GM23338 (cell line): ENCODE results near the gene AKAP1. TPM values are rescaled to one million over a fixed set of nuclear protein-coding genes. Genes with fewer than 3 reads are reported as not detected.

Experiments
- ATAC-seq: fragments of 200-7000 bp; cut with Tn5 transposase; 3 replicates; pipeline ENCODE4 v1.9.1; 2020
- DNase-seq: peaks from one replicate; pipeline ENCODE4 v3.0.0-alpha.2; 2015; ENCODE audit warnings: low spot score
- H2AFZ ChIP-seq: fragments of 200-600 bp; sonication (generic); 2 replicates; pipeline ENCODE4 v1.8.0; 2016; ENCODE audit warnings: antibody characterized with exemption, mild to moderate bottlenecking, moderate library complexity
- H3F3A ChIP-seq: fragments of 200-600 bp; sonication (generic); replicated peaks from 2 replicates; pipeline ENCODE4 v1.8.0; 2017; ENCODE audit warnings: antibody characterized with exemption, mixed run types, low read depth
- H3K27ac ChIP-seq: fragments of 200-600 bp; sonication (generic); 2 replicates; pipeline ENCODE4 v1.6.1; 2016; ENCODE audit warnings: low read depth
- H3K27me3 ChIP-seq: fragments of 200-600 bp; sonication (generic); 2 replicates; pipeline ENCODE4 v1.8.0; 2016; ENCODE audit warnings: mild to moderate bottlenecking, mixed run types, moderate library complexity; ENCODE audit not compliant: insufficient read depth
- H3K36me3 ChIP-seq: fragments of 200-600 bp; sonication (generic); 2 replicates; pipeline ENCODE4 v1.8.0; 2016; ENCODE audit warnings: mild to moderate bottlenecking; ENCODE audit not compliant: insufficient read depth
- H3K4me1 ChIP-seq: fragments of 200-600 bp; sonication (generic); 2 replicates; pipeline ENCODE4 v1.8.0; 2016; ENCODE audit warnings: mild to moderate bottlenecking, moderate library complexity; ENCODE audit not compliant: insufficient read depth
- H3K4me2 ChIP-seq: fragments of 200-600 bp; sonication (generic); 2 replicates; pipeline ENCODE4 v1.7.1; 2017; ENCODE audit warnings: mixed run types
- H3K4me3 ChIP-seq: fragments of 200-600 bp; sonication (generic); 2 replicates; pipeline ENCODE4 v1.6.1; 2016; ENCODE audit warnings: mixed run types
- H3K79me2 ChIP-seq: fragments of 200-600 bp; sonication (generic); replicated peaks from 2 replicates; pipeline ENCODE4 v1.8.0; 2017; ENCODE audit warnings: mild to moderate bottlenecking; ENCODE audit not compliant: insufficient read depth
- H3K9me2 ChIP-seq: fragments of 200-600 bp; sonication (generic); 2 replicates; pipeline ENCODE4 v1.8.0; 2017; ENCODE audit not compliant: insufficient read depth
- H4K20me1 ChIP-seq: fragments of 200-600 bp; sonication (generic); replicated peaks from 2 replicates; pipeline ENCODE4 v1.8.0; 2017; ENCODE audit warnings: mild to moderate bottlenecking; ENCODE audit not compliant: insufficient read depth
- H3K27ac Mint-ChIP-seq: 2 replicates; pipeline ENCODE4 v1.8.0; 2020; ENCODE audit warnings: inconsistent platforms, mild to moderate bottlenecking, moderate library complexity, mixed read lengths
- H3K27me3 Mint-ChIP-seq: 3 replicates; pipeline ENCODE4 v1.8.0; 2022; ENCODE audit warnings: low read depth, mild to moderate bottlenecking, moderate library complexity, mixed read lengths, inconsistent platforms; ENCODE audit not compliant: insufficient read depth, poor library complexity
- H3K36me3 Mint-ChIP-seq: 3 replicates; pipeline ENCODE4 v1.8.0; 2021; ENCODE audit warnings: low read depth, mild to moderate bottlenecking, inconsistent platforms, moderate library complexity, mixed read lengths
- H3K4me1 Mint-ChIP-seq: 3 replicates; pipeline ENCODE4 v1.8.0; 2020; ENCODE audit warnings: mild to moderate bottlenecking, inconsistent platforms, mixed read lengths
- H3K4me3 Mint-ChIP-seq: 3 replicates; pipeline ENCODE4 v1.8.0; 2021; ENCODE audit warnings: moderate library complexity, mild to moderate bottlenecking, inconsistent platforms, mixed read lengths
- H3K9me3 Mint-ChIP-seq: 3 replicates; pipeline ENCODE4 v1.8.0; 2020; ENCODE audit warnings: moderate library complexity, mild to moderate bottlenecking, inconsistent platforms, mixed read lengths
- CREB1 ChIP-seq: fragments of 250-450 bp; sonication (Bioruptor Pico); IDR thresholded peaks from 2 replicates; pipeline ENCODE4 v1.5.0; 2020; ENCODE audit warnings: low read depth, mild to moderate bottlenecking, moderate library complexity
- EZH2 ChIP-seq: fragments of 200-600 bp; sonication (generic); IDR thresholded peaks from one replicate; pipeline ENCODE4 v1.8.0; 2017; ENCODE audit warnings: antibody characterized with exemption, mild to moderate bottlenecking, low read depth; ENCODE audit not compliant: unreplicated experiment
- EZH2phosphoT487 ChIP-seq: fragments of 200-600 bp; sonication (generic); IDR thresholded peaks from one replicate; pipeline ENCODE4 v1.8.1; 2018; ENCODE audit warnings: antibody characterized with exemption; ENCODE audit not compliant: unreplicated experiment
- JUNB ChIP-seq: IDR thresholded peaks from one replicate; pipeline ENCODE4 v1.6.1; 2016; ENCODE audit warnings: antibody characterized with exemption; ENCODE audit not compliant: unreplicated experiment
- NANOG ChIP-seq: IDR thresholded peaks from 2 replicates; pipeline ENCODE4 v1.6.1; 2016; ENCODE audit warnings: antibody characterized with exemption, borderline replicate concordance
- POLR2AphosphoS5 ChIP-seq: IDR thresholded peaks from 2 replicates; pipeline ENCODE4 v1.6.1; 2016; ENCODE audit warnings: antibody characterized with exemption, low read depth
- STAT1 ChIP-seq: IDR thresholded peaks from one replicate; pipeline ENCODE4 v1.6.1; 2016; ENCODE audit warnings: antibody characterized with exemption; ENCODE audit not compliant: unreplicated experiment
- ZNF114 ChIP-seq: fragments of 250-450 bp; sonication (Bioruptor Pico); IDR thresholded peaks from 2 replicates; pipeline ENCODE4 v1.5.0; 2020; ENCODE audit warnings: mild to moderate bottlenecking, moderate library complexity
- ZNF331 ChIP-seq: fragments of 250-450 bp; sonication (Bioruptor Pico); IDR thresholded peaks from 2 replicates; pipeline ENCODE4 v1.5.0; 2020; ENCODE audit warnings: low read depth, mild to moderate bottlenecking, moderate library complexity
- polyA plus RNA-seq: library from polyadenylated mRNA; unstranded; fragments of >200 nt; fragmentation: Nextera tagmentation; extraction: Ambion mirVana; gene quantifications from 2 replicates; pipeline ENCODE4 v1.2.1, GENCODE V29; 2016
- total RNA-seq: library from RNA; depleted of rRNA; stranded (reverse); fragments of >200 nt; shearing (Covaris generic); gene quantifications from 2 replicates; pipeline ENCODE4 v1.2.3, GENCODE V29; 2014
- TF ChIP-seq, protein P1 (sequence below): IDR thresholded peaks from 2 replicates; pipeline ENCODE4 v1.6.1; 2016; ENCODE audit warnings: antibody characterized with exemption
- TF ChIP-seq, protein P2 (sequence below), 2 experiments: fragments of 200-600 bp in 1 of 2; sonication (generic) in 1 of 2; conservative IDR thresholded peaks; 2 replicates each; pipeline versions ENCODE4 v1.5.1 to v1.6.1; 2016 to 2017; ENCODE audit warnings: antibody characterized with exemption in 2 of 2, low read depth in 2 of 2, mild to moderate bottlenecking in 2 of 2, moderate library complexity in 1 of 2

Gene AKAP1
- total and polyA plus RNA-seq, 2 experiments from 2014 or later: 19.6 to 45.9 TPM

DNA sequence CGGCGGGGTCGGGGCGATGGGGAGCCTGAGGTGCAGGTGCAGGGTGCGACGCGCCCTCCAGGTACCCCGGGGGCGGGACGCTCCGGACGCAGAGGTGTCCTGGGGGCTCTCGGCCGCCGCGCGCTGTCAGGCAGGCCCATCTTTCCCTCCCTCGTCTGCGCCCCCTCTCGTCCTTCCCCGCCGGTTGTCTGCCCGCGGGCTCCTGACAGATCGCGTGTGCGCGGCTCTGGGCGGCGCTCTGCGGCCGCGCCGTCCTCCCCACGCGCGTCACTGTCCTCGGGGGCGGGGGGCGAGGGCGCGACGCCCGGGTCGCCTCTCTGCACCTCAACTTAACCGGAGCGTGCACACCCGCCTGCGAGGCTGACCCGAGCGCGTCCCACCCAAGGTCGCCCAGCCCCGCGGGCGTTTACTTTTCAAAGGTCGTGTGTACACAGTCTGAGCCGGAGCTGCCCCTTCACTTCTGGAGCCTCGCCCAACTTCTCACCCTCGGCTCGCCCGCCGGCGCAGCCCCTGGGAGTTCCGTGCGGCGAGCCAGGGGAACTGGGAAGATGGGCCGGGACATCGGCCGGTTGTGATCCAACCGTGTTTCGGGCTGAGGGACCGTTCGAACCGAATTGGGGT, 512 bp downstream of the AKAP1 start:
- peaks cover 44% of the 10 kb centered on the region for H3K79me2 ChIP-seq
- H3K27me3 Mint-ChIP-seq: peaks cover 11% of the 10 kb centered on the region

DNA sequence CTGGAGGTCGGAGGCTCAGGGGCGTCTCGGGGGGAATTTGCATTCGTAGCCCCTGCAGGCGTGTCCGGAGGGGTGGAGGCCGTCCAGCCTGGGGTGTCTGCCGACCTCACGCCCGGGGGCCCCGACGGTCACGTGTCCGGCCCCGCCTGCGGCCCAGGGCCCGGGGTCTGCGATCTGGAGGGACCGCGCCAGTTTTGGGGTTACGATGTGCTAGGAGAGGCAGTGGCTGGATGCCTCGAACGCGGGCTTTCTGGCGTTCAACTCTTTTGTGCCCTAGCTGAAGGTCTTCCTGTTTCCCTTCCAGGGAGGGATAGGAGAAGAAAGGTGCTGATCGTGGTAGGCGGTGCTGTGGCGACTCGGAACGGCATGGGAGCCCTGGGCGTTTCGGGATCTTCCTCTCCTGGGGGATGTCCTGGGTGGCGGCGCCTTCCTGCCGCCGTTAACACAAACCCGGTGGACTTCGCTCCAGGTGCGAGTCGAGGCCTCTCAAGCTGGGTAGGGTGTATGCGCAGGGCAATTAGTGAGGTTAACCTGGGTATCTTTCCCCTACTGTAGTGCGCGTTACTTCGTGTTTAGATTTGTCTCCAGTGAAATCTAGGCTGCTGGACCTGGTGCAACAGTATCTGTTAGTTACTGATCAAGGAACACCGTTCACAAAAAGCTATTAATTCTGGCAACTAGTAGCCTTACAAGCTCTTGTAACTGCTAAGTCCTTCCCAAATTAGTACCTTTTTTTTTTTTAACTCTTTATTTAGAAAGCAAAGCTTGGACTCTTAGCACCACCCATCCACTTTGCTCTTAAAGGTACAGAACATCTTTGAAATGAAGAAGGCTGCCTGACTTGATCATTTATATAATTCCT, 1.3 kb downstream of the AKAP1 start:
- Histone ChIP-seq H2AFZ (peak overlapping the region; percentile 89), H3K9me2 (no peaks in the 10 kb centered on the region), H3K79me2 (peaks cover 51% of the 10 kb centered on the region), H3K4me2 (peak overlapping the region; percentile 97), H3K4me1 (peaks cover 42% of the 10 kb centered on the region), H3K36me3 (no peaks in the 10 kb centered on the region), H3K27me3 (peaks cover 18% of the 10 kb centered on the region), H3F3A (no peaks in the 10 kb centered on the region; the same call in 1 of the 2 replicates), H3K4me3 (peak overlapping the region; percentile 93), H4K20me1 (peaks cover 42% of the 10 kb centered on the region), H3K27ac (no peak overlapping the region)
- H3K27me3 Mint-ChIP-seq: peaks cover 11% of the 10 kb centered on the region
- H3K27ac Mint-ChIP-seq: no peak overlapping the region
- no peaks in the 10 kb centered on the region for H3K9me3 Mint-ChIP-seq
- peak; percentile 19 for ATAC-seq
- H3K4me1 Mint-ChIP-seq: peaks cover 60% of the 10 kb centered on the region
- peak; percentile 65 for DNase-seq
- no peaks in the 10 kb centered on the region; the same call in 2 of the 3 replicates for H3K36me3 Mint-ChIP-seq
- H3K4me3 Mint-ChIP-seq: peak overlapping the region; percentile 82
- TF ChIP-seq ZNF114 (CRISPR knock-in tag): no peak
- TF ChIP-seq, protein P1, sequence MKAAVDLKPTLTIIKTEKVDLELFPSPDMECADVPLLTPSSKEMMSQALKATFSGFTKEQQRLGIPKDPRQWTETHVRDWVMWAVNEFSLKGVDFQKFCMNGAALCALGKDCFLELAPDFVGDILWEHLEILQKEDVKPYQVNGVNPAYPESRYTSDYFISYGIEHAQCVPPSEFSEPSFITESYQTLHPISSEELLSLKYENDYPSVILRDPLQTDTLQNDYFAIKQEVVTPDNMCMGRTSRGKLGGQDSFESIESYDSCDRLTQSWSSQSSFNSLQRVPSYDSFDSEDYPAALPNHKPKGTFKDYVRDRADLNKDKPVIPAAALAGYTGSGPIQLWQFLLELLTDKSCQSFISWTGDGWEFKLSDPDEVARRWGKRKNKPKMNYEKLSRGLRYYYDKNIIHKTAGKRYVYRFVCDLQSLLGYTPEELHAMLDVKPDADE: no peak
- no peak for TF ChIP-seq ZNF331
- no peak for TF ChIP-seq CREB1 (CRISPR knock-in tag)
- TF ChIP-seq, protein P2, sequence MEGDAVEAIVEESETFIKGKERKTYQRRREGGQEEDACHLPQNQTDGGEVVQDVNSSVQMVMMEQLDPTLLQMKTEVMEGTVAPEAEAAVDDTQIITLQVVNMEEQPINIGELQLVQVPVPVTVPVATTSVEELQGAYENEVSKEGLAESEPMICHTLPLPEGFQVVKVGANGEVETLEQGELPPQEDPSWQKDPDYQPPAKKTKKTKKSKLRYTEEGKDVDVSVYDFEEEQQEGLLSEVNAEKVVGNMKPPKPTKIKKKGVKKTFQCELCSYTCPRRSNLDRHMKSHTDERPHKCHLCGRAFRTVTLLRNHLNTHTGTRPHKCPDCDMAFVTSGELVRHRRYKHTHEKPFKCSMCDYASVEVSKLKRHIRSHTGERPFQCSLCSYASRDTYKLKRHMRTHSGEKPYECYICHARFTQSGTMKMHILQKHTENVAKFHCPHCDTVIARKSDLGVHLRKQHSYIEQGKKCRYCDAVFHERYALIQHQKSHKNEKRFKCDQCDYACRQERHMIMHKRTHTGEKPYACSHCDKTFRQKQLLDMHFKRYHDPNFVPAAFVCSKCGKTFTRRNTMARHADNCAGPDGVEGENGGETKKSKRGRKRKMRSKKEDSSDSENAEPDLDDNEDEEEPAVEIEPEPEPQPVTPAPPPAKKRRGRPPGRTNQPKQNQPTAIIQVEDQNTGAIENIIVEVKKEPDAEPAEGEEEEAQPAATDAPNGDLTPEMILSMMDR (conservative IDR thresholded peaks at IDR 0.05; ENCODE audit: low read depth in 2 of 2): no peak
- TF ChIP-seq STAT1: no peak
- no peak for TF ChIP-seq EZH2phosphoT487
- TF ChIP-seq POLR2AphosphoS5: no peak
- no peak for TF ChIP-seq EZH2
- TF ChIP-seq NANOG: no peak
- no peak for TF ChIP-seq JUNB

More for the DNA sequence above, 512 bp downstream of the AKAP1 start:
- Histone ChIP-seq H3K4me3 (peak overlapping the region; percentile 93), H3K4me2 (peak overlapping the region; percentile 97), H3F3A (no peaks in the 10 kb centered on the region; the same call in 1 of the 2 replicates), H4K20me1 (peaks cover 34% of the 10 kb centered on the region), H3K36me3 (no peaks in the 10 kb centered on the region), H3K27me3 (peaks cover 18% of the 10 kb centered on the region), H3K4me1 (peaks cover 35% of the 10 kb centered on the region), H2AFZ (peak overlapping the region; percentile 89), H3K27ac (no peak overlapping the region), H3K9me2 (no peaks in the 10 kb centered on the region)
- peak; percentile 46 for ATAC-seq
- Mint-ChIP-seq H3K27ac (no peak overlapping the region), H3K36me3 (no peaks in the 10 kb centered on the region; the same call in 2 of the 3 replicates), H3K9me3 (no peaks in the 10 kb centered on the region), H3K4me1 (peaks cover 52% of the 10 kb centered on the region), H3K4me3 (peak overlapping the region; percentile 82)
- TF ChIP-seq, protein P2 (conservative IDR thresholded peaks at IDR 0.05; ENCODE audit: low read depth in 2 of 2): peak in 1 of 2 experiments; percentile 34; a peak in 3 of 4 replicates
- TF ChIP-seq, protein P1: no peak
- peak; percentile 60 for DNase-seq
